Measurements from ENCODE around the gene AGBL5.

Gene AGBL5

GRCh38 chr2:27076323-27076722 lies 24.9 kb downstream of the AGBL5 start:
- TF ChIP-seq CTCF (IDR thresholded peaks at IDR 0.05; ENCODE audit: control insufficient read depth, insufficient read depth, low read depth, low read length, missing control alignments): no peak
- no peak for DNase-seq (ENCODE audit: low read depth)
- H3K4me3 ChIP-seq (ENCODE audit: control insufficient read depth, low read depth, low read length): no peak overlapping the region

- no peak for TF ChIP-seq CTCF (IDR thresholded peaks at IDR 0.05; ENCODE audit: control insufficient read depth, insufficient read depth, low read depth, low read length, missing control alignments)
- no peak for DNase-seq (ENCODE audit: low read depth)
- H3K4me3 ChIP-seq (ENCODE audit: control insufficient read depth, low read depth, low read length): no peak overlapping the region
Measured at GRCh38 chr2:27077231-27077630, 25.8 kb downstream of the AGBL5 start.

GRCh38 chr2:27078267-27079194 lies 27.1 kb downstream of the AGBL5 start, which contains the start of gene EMILIN1:
TSS of gene EMILIN1 (plus strand) at chr2:27078615. CDS start at chr2:27079066, 451 bp downstream.
- H3K4me3 ChIP-seq (ENCODE audit: control insufficient read depth, low read depth, low read length): peak within 1 kb of the TSS; percentile 92

GRCh38 chr2:27079233-27080139 lies 28.0 kb downstream of the AGBL5 start:
- H3K4me3 ChIP-seq (ENCODE audit: control insufficient read depth, low read depth, low read length): peak overlapping the region; percentile 92
- DNase-seq (ENCODE audit: low read depth): no peak
- no peak for TF ChIP-seq CTCF (IDR thresholded peaks at IDR 0.05; ENCODE audit: control insufficient read depth, insufficient read depth, low read depth, low read length, missing control alignments)

More at GRCh38 chr2:27078267-27079194, 27.1 kb downstream of the AGBL5 start, which contains the start of gene EMILIN1:
- TF ChIP-seq CTCF (IDR thresholded peaks at IDR 0.05; ENCODE audit: control insufficient read depth, insufficient read depth, low read depth, low read length, missing control alignments): no peak
- DNase-seq (ENCODE audit: low read depth): peak; percentile 89

- H3K4me3 ChIP-seq (ENCODE audit: control insufficient read depth, low read depth, low read length): peak overlapping the region; percentile 92
- TF ChIP-seq CTCF (IDR thresholded peaks at IDR 0.05; ENCODE audit: control insufficient read depth, insufficient read depth, low read depth, low read length, missing control alignments): no peak
- no peak for DNase-seq (ENCODE audit: low read depth)
Measured at GRCh38 chr2:27080140-27080469, 28.6 kb downstream of the AGBL5 start.

GRCh38 chr2:27080603-27080936 lies 29.1 kb downstream of the AGBL5 start:
- TF ChIP-seq CTCF (IDR thresholded peaks at IDR 0.05; ENCODE audit: control insufficient read depth, insufficient read depth, low read depth, low read length, missing control alignments): no peak
- peak overlapping the region; percentile 92 for H3K4me3 ChIP-seq (ENCODE audit: control insufficient read depth, low read depth, low read length)
- no peak for DNase-seq (ENCODE audit: low read depth)

Data from AG09309 (cell line).